Gastroesophageal sphincter (tissue), 3 donors: ENCODE measurements around the gene GJA8.

Experiments used
- POLR2A ChIP-seq, 2 donors: fragments of 450-650 bp; IDR thresholded peaks; one replicate each; pipeline ENCODE4 v1.6.1; 2017; ENCODE audit warnings: antibody characterized with exemption in 2 of 2, mild to moderate bottlenecking in 2 of 2, moderate library complexity in 1 of 2
- POLR2AphosphoS5 ChIP-seq: sonication (generic); formaldehyde crosslinking; IDR thresholded peaks from one replicate; pipeline ENCODE4 v1.6.1; 2017; ENCODE audit warnings: antibody characterized with exemption
- TF ChIP-seq, protein P1 (sequence below), 4 experiments: fragments of 200-600 bp in 2 of 4; fragments of 450-650 bp in 2 of 4; sonication (generic) in 1 of 4; IDR thresholded peaks; one replicate each; pipeline ENCODE4 v1.5.1; 2017 to 2019; ENCODE audit warnings: antibody characterized with exemption in 4 of 4, mild to moderate bottlenecking in 2 of 4, moderate library complexity in 2 of 4

DNA sequence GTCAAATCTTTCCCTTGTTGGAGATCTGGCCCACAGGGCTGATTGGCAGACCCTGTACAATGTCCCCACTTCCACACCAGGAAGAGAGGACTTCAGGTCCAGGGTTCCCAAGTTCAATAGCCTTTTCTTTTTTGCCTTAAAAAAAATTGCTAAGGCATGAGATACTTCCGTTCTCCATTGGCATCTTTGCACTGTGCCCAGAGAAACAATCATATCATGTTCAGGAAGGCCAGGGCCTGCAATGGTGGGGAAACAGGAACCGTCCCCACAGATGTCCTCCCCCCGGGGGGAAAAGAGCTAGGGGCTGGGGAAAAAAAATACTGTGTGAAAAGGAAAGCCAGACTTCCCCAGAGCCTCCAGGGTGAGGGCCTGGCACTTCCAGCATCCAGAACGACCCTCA lies 24.6 kb upstream of the GJA8 start:
- TF ChIP-seq POLR2AphosphoS5 (no peak), POLR2A (IDR thresholded peaks at IDR 0.05) (no peak)
- TF ChIP-seq, protein P1, sequence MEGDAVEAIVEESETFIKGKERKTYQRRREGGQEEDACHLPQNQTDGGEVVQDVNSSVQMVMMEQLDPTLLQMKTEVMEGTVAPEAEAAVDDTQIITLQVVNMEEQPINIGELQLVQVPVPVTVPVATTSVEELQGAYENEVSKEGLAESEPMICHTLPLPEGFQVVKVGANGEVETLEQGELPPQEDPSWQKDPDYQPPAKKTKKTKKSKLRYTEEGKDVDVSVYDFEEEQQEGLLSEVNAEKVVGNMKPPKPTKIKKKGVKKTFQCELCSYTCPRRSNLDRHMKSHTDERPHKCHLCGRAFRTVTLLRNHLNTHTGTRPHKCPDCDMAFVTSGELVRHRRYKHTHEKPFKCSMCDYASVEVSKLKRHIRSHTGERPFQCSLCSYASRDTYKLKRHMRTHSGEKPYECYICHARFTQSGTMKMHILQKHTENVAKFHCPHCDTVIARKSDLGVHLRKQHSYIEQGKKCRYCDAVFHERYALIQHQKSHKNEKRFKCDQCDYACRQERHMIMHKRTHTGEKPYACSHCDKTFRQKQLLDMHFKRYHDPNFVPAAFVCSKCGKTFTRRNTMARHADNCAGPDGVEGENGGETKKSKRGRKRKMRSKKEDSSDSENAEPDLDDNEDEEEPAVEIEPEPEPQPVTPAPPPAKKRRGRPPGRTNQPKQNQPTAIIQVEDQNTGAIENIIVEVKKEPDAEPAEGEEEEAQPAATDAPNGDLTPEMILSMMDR (IDR thresholded peaks at IDR 0.05), result no peak
